Heart right ventricle (tissue), 16 donors: Measurements from ENCODE around the gene ZNF726. TPM values are rescaled to one million over a fixed set of nuclear protein-coding genes. Genes with fewer than 3 reads are reported as not detected.
"Not testable (repeated sequence)": the region's sequence is repeated elsewhere in the genome, so short reads cannot be mapped to it uniquely, and the experiment has no call there.

Experiments used
- ATAC-seq, 8 donors: fragments of 200-7000 bp; cut with Tn5 transposase; one replicate each; pipeline ENCODE4 v1.9.1; 2020; ENCODE audit warnings: mild to moderate bottlenecking in 8 of 8, moderate library complexity in 8 of 8, moderate number of reproducible peaks in 1 of 8
- DNase-seq, 2 donors: peaks; one replicate each; pipeline ENCODE4 v3.0.0-alpha.2; 2020
- H3K27ac ChIP-seq, 10 donors: fragments of 200-600 bp; sonication (generic) in 2 of 10; one replicate each; pipeline versions ENCODE4 v1.5.0 to v1.8.0; 2020 to 2022; ENCODE audit warnings: mild to moderate bottlenecking in 3 of 10
- H3K27me3 ChIP-seq, 7 donors: fragments of 200-600 bp; one replicate each; pipeline ENCODE4 v1.8.0; 2021 to 2022; ENCODE audit warnings: mild to moderate bottlenecking in 2 of 7
- H3K36me3 ChIP-seq, 9 donors: fragments of 200-600 bp; sonication (generic) in 1 of 9; one replicate each; pipeline versions ENCODE4 v1.5.0 to v1.8.0; 2020 to 2022; ENCODE audit warnings: mild to moderate bottlenecking in 2 of 9
- H3K4me1 ChIP-seq, 9 donors: fragments of 200-600 bp; sonication (generic) in 1 of 9; one replicate each; pipeline versions ENCODE4 v1.5.0 to v1.8.0; 2020 to 2022; ENCODE audit warnings: mild to moderate bottlenecking in 4 of 9
- H3K4me3 ChIP-seq, 10 donors: fragments of 200-600 bp; sonication (generic) in 2 of 10; one replicate each; pipeline versions ENCODE4 v1.5.0 to v1.8.0; 2020 to 2022; ENCODE audit warnings: mild to moderate bottlenecking in 7 of 10, moderate library complexity in 2 of 10
- H3K9me3 ChIP-seq, 11 donors: fragments of 200-600 bp in 10 of 11; sonication (generic) in 2 of 11; one replicate each; pipeline versions ENCODE4 v1.5.0 to v1.8.0; 2013 to 2022; ENCODE audit warnings: mild to moderate bottlenecking in 2 of 11, control low read depth in 1 of 11, moderate library complexity in 1 of 11
- WGBS, 2 donors: extraction: QIAGEN DNeasy Blood & Tissue Kit; methylation state at CpG; one replicate each; pipeline ENCODE4 v1.1.7; 2013; ENCODE audit warnings: inconsistent platforms in 1 of 2; 5-methylcytosine and 5-hydroxymethylcytosine counted together
- intact Hi-C, 10 donors: fragments of 100-400 bp; cut with DNase I; formaldehyde crosslinking; loops; one replicate each; pipeline versions ENCODE4 v1.11.1 to v1.14.2; 2022
- polyA plus RNA-seq, 2 donors: library from polyadenylated mRNA; stranded (reverse); fragments of 200-250 nt; gene quantifications; one replicate each; pipeline ENCODE4 v1.2.3, GENCODE V29; 2013
- total RNA-seq, 10 donors: library from RNA; stranded (reverse); fragmentation: NEBNext Ultra II Directional in 3 of 10; extraction: Animal tissue kit (Norgen Biotek cat#: 25700) in 3 of 10; gene quantifications; one replicate each; pipeline versions ENCODE4 v1.2.1 to v1.2.4, GENCODE V29; 2021 to 2023
- TF ChIP-seq, protein P1 (sequence below), 9 donors: fragments of 200-600 bp; sonication (generic) in 2 of 9; IDR thresholded peaks; one replicate each; pipeline versions ENCODE4 v1.5.0 to v1.8.0; 2021 to 2022; ENCODE audit warnings: antibody characterized with exemption in 9 of 9, mild to moderate bottlenecking in 5 of 9, moderate library complexity in 1 of 9
- donor health status: Arrhythmogenic right ventricular cardiomyopathy.
- donor health status: ischemic (EF 13 %, LVEDD 7.1; RV severe dilation, severe dysfunction).
- donor health status: healthy with polysubstance abuse.
- donor health status: DM: no; HTN: yes; CAD: no.
- donor health status: DM: no; HTN: no; CAD: no.
- donor health status: ischemic (EF 25% LVEDD 6.9; RV normal size, moderate dysfunction).
- donor health status: ischemic (EF 25% LVEDD 5.7; RV mildly dilated, moderate dysfunction).
- donor health status: healthy.
- donor health status: DM: yes; HTN: yes; CAD: no.
- donor health status: Ischemic cardiomyopathy.
- donor health status: ischemic (EF 35%, LVEDD 5.7; RV mildly dilated, moderate dysfunction).
- donor health status: nonischemic (EF 11% LVEDD 7.7; RV severe dilation, severe dysfunction).
- donor health status: DM: yes; HTN: yes; CAD: no.
- donor health status: PGD.
- donor health status: ischemic (EF 29% LVEDD 5.4; RV normal size, mild dysfunction).
- donor health status: nonischemic (EF 23%, LVEDD 6.1; RV moderate dilation, normal function).

ZNF726 gene
- total and polyA plus RNA-seq, 12 donors = 0.15 to 0.85 (median 0.44) TPM

DNA sequence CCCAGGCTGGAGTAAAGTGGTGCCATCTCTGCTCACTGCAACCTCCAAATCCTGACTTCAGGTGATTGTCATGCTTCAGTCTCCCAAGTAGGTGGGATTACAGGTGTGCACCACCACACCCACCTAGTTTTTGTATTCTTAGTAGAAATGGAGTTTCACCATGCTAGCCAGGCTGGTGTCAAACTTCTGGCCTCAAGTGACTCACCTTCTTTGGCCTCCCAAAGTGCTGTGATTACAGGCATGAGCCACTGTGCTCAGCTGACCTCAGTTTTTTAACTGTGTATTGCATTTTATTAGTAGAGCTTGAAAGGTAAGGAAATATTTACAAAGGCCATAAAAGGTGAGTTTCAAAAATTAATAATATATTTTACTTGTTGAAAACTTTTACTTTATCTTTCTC is 2.3 kb downstream of the ZNF726 start:
- peaks cover 0 to 11% (median 0%) of the 10 kb centered on the region in 9 donors for H3K4me1 ChIP-seq
- TF ChIP-seq, protein P1, sequence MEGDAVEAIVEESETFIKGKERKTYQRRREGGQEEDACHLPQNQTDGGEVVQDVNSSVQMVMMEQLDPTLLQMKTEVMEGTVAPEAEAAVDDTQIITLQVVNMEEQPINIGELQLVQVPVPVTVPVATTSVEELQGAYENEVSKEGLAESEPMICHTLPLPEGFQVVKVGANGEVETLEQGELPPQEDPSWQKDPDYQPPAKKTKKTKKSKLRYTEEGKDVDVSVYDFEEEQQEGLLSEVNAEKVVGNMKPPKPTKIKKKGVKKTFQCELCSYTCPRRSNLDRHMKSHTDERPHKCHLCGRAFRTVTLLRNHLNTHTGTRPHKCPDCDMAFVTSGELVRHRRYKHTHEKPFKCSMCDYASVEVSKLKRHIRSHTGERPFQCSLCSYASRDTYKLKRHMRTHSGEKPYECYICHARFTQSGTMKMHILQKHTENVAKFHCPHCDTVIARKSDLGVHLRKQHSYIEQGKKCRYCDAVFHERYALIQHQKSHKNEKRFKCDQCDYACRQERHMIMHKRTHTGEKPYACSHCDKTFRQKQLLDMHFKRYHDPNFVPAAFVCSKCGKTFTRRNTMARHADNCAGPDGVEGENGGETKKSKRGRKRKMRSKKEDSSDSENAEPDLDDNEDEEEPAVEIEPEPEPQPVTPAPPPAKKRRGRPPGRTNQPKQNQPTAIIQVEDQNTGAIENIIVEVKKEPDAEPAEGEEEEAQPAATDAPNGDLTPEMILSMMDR (IDR thresholded peaks at IDR 0.05) = no peak
- H3K4me3 ChIP-seq = no peak overlapping the region
- intact Hi-C loops = no loop called here
- ATAC-seq (no peak), DNase-seq (no peak)
- no peak overlapping the region for H3K27ac ChIP-seq
- no peaks in the 10 kb centered on the region for H3K27me3 ChIP-seq
- peaks cover 0 to 24% (median 0%) of the 10 kb centered on the region in 9 donors for H3K36me3 ChIP-seq
- H3K9me3 ChIP-seq = no peaks in the 10 kb centered on the region

DNA sequence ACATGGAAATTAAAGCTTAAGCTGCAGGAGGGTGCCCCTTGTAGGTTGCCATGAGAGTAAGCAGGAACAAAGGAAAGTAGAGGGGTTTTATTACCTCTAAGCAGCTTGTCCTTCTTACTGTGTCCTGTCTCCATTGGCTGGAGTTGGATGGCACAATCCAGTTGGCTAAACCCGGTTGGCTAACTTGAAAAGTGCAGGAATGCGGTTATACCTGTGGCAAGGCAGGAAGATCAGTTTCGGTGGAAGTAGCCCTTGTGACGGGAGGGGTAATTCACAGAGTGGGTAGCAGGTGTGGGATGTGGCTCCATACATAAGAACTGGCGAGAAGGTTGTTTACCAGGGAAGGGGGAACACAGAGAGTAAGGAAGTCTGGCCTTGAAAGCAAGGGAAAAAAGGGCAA is 3.2 kb downstream of the ZNF726 start:
- intact Hi-C loops = no loop called here
- Histone ChIP-seq H3K27ac (no peak overlapping the region), H3K9me3 (no peaks in the 10 kb centered on the region), H3K4me1 (peaks cover 0 to 11% (median 0%) of the 10 kb centered on the region in 9 donors), H3K27me3 (no peaks in the 10 kb centered on the region), H3K36me3 (peaks cover 0 to 24% (median 0%) of the 10 kb centered on the region in 9 donors), H3K4me3 (no peak overlapping the region)
- 95 to 97% methylated on average over 5 of the region's 5 CpGs for WGBS, 2 donors
- DNase-seq (no peak), ATAC-seq (no peak)
- TF ChIP-seq, protein P1 (IDR thresholded peaks at IDR 0.05) = no peak

DNA sequence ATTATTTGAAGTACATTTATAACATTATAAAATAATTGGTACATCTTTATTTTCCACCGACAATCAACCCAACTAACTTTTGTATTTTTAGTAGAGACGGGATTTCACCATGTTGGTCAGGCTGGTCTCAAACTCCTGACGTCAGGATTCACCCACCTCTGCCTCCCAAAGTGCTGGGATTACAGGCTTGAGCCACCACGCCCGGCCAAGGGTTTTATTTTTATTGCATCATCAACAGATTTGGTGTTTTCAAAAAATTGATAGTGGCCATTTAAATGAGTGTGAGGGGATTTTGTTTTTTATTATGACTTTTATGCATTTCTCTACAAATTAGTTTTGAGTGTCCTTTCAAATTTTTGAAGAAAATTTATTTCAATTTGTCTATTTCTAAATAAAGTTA is 10.6 kb downstream of the ZNF726 start:
- DNase-seq (no peak), ATAC-seq (no peak)
- peaks cover 0 to 13% (median 0%) of the 10 kb centered on the region in 9 donors for H3K36me3 ChIP-seq
- H3K9me3 ChIP-seq = peaks cover 0 to 58% (median 0%) of the 10 kb centered on the region in 11 donors
- no peak overlapping the region for H3K4me3 ChIP-seq
- intact Hi-C loops = loop anchor here in 1 of 10 donors (10.0 kb wide), 1 partner anchor 900 kb away; no protein-coding TSS in a partner anchor
- WGBS, 2 donors = 95 to 97% methylated on average over 5 of the region's 5 CpGs
- H3K27ac ChIP-seq = no peak overlapping the region
- TF ChIP-seq, protein P1 (IDR thresholded peaks at IDR 0.05) = no peak
- no peaks in the 10 kb centered on the region for H3K27me3 ChIP-seq
- no peaks in the 10 kb centered on the region for H3K4me1 ChIP-seq

DNA sequence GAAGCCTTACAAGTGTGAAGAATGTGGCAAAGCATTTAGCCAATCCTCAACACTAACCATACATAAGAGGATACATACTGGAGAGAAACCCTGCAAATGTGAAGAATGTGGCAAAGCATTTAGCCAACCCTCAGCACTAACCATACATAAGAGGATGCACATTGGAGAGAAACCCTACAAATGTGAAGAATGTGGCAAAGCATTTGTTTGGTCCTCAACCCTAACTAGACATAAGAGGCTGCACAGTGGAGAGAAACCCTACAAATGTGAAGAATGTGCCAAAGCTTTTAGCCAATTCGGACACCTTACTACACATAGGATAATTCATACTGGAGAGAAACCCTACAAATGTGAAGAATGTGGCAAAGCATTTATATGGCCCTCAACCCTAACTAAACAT is 18.2 kb downstream of the ZNF726 start:
- Histone ChIP-seq H3K9me3 (peaks cover 0 to 91% (median 19%) of the 10 kb centered on the region in 11 donors), H3K4me1 (no peaks in the 10 kb centered on the region), H3K27ac (no peak overlapping the region), H3K27me3 (no peaks in the 10 kb centered on the region), H3K36me3 (no peaks in the 10 kb centered on the region), H3K4me3 (no peak overlapping the region)
- DNase-seq = no peak
- WGBS, 2 donors = 90 to 92% methylated on average over 1 of the region's 1 CpG
- TF ChIP-seq, protein P1 (IDR thresholded peaks at IDR 0.05) = no peak
- no peak for ATAC-seq
- intact Hi-C loops = no loop called here

DNA sequence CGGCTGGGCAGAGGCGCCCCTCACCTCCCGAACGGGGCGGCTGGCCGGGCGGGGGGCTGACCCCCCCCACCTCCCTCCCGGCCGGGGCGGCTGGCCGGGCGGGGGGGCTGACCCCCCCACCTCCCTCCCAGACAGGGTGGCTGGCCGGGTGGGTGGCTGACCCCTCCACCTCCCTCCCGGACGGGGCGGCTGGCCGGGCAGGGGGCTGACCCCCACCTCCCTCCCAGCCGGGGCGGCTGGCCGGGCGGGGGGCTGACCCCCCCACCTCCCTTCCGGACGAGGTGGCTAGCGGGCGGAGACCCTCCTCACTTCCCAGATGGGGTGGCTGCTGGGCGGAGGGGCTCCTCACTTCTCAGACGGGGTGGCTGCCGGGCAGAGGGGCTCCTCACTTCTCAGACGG is 22.3 kb downstream of the ZNF726 start:
- H3K27me3 ChIP-seq, ATAC-seq, intact Hi-C loops, H3K27ac ChIP-seq, H3K4me1 ChIP-seq, H3K4me3 ChIP-seq, DNase-seq, H3K36me3 ChIP-seq: not testable (repeated sequence)
- H3K9me3 ChIP-seq = peaks cover 0 to 90% (median 19%) of the 10 kb centered on the region in 11 donors
- WGBS, 2 donors = 96 to 97% methylated on average over 23 to 29 of the region's 29 CpGs
